Measurements from ENCODE around the gene TP53BP1. TPM values are rescaled to one million over a fixed set of nuclear protein-coding genes. Genes with fewer than 3 reads are reported as not detected.
A peak's percentile ranks its signal among the peaks of the same experiment; 100 is the strongest.
"Not testable (repeated sequence)": the region's sequence is repeated elsewhere in the genome, so short reads cannot be mapped to it uniquely, and the experiment has no call there.

TP53BP1 gene
- 34.6 TPM for total RNA-seq

GRCh38 chr15:43492673-43493601 lies at the start of gene TP53BP1:
TSS of gene TP53BP1 (minus strand) at chr15:43493156. CDS start at chr15:43493043, 113 bp downstream.
- Histone ChIP-seq H3K36me3 (peaks cover 3 to 5% of the 10 kb centered on the region in 2 donors), H3K4me3 (peak within 1 kb of the TSS; percentile 76 to 92), H3K27me3 (no peaks in the 10 kb centered on the region), H3K4me1 (peaks cover 0 to 17% of the 10 kb centered on the region in 2 donors), H3K9me3 (no peaks in the 10 kb centered on the region), H3K27ac (peak within 1 kb of the TSS; percentile 73 to 85)
- TF ChIP-seq CTCF (IDR thresholded peaks at IDR 0.05), result no peak
- intact Hi-C loops (cut with DNase I), result loop anchor here (1.0 to 2.0 kb wide), 2 partner anchors 17 to 26 kb away; no protein-coding TSS in a partner anchor
- peak; percentile 93 to 99 for DNase-seq (ENCODE audit: low spot score in 2 of 2)

- no peak for DNase-seq (ENCODE audit: low spot score in 2 of 2)
- Histone ChIP-seq H3K4me1 (no peaks in the 10 kb centered on the region), H3K36me3 (peaks cover 0 to 5% of the 10 kb centered on the region in 2 donors), H3K4me3 (no peak overlapping the region), H3K9me3 (no peaks in the 10 kb centered on the region), H3K27me3 (no peaks in the 10 kb centered on the region), H3K27ac (no peak overlapping the region)
- intact Hi-C loops (cut with DNase I), result no loop called here
- TF ChIP-seq CTCF (IDR thresholded peaks at IDR 0.05), result no peak
Measured at GRCh38 chr15:43541785-43542184, 48.8 kb upstream of the TP53BP1 start.

GRCh38 chr15:43538091-43538490 lies 45.1 kb upstream of the TP53BP1 start:
- Histone ChIP-seq H3K4me1 (no peaks in the 10 kb centered on the region), H3K27me3 (no peaks in the 10 kb centered on the region), H3K4me3 (no peak overlapping the region), H3K27ac (no peak overlapping the region), H3K9me3 (no peaks in the 10 kb centered on the region), H3K36me3 (peaks cover 16 to 20% of the 10 kb centered on the region in 2 donors)
- no peak for DNase-seq (ENCODE audit: low spot score in 2 of 2)
- intact Hi-C loops (cut with DNase I), result no loop called here
- TF ChIP-seq CTCF (IDR thresholded peaks at IDR 0.05), result no peak

GRCh38 chr15:43534897-43535296 lies 41.9 kb upstream of the TP53BP1 start:
- TF ChIP-seq CTCF (IDR thresholded peaks at IDR 0.05), result no peak
- Histone ChIP-seq H3K36me3 (peaks cover 16 to 20% of the 10 kb centered on the region in 2 donors), H3K27me3 (no peaks in the 10 kb centered on the region), H3K27ac (no peak overlapping the region), H3K4me1 (no peaks in the 10 kb centered on the region), H3K4me3 (no peak overlapping the region), H3K9me3 (no peaks in the 10 kb centered on the region)
- intact Hi-C loops (cut with DNase I), result no loop called here
- no peak for DNase-seq (ENCODE audit: low spot score in 2 of 2)

GRCh38 chr15:43532826-43533225 lies 39.9 kb upstream of the TP53BP1 start:
- H3K9me3 ChIP-seq; H3K4me3 ChIP-seq; H3K27ac ChIP-seq; H3K4me1 ChIP-seq; H3K27me3 ChIP-seq; intact Hi-C loops (cut with DNase I): not testable (repeated sequence)
- peak in 1 of 2 donors; percentile 18 for DNase-seq (ENCODE audit: low spot score in 2 of 2)
- H3K36me3 ChIP-seq, result peaks cover 16 to 20% of the 10 kb centered on the region in 2 donors

- DNase-seq (ENCODE audit: low spot score in 2 of 2), result peak in 1 of 2 donors; percentile 31
- intact Hi-C loops (cut with DNase I), result no loop called here
- no peak for TF ChIP-seq CTCF (IDR thresholded peaks at IDR 0.05)
- Histone ChIP-seq H3K27ac (no peak overlapping the region), H3K4me3 (no peak overlapping the region), H3K4me1 (no peaks in the 10 kb centered on the region), H3K36me3 (peaks cover 16 to 20% of the 10 kb centered on the region in 2 donors), H3K27me3 (no peaks in the 10 kb centered on the region), H3K9me3 (peaks cover 0 to 5% of the 10 kb centered on the region in 2 donors)
Measured at GRCh38 chr15:43531018-43531670, 38.2 kb upstream of the TP53BP1 start.
